WTC11 (cell line): ENCODE measurements around the gene MYO3A. TPM values are rescaled to one million over a fixed set of nuclear protein-coding genes. Genes with fewer than 3 reads are reported as not detected.

Experiments used
- ATAC-seq: fragments of 200-7000 bp; cut with Tn5 transposase; 2 replicates; pipeline ENCODE4 v1.10.0; 2021; ENCODE audit warnings: mild to moderate bottlenecking, moderate library complexity
- CTCF ChIA-PET: fragments of 300-600 bp; sonication (Branson Sonifier 250); formaldehyde crosslinking; loops from one replicate; lab custom pipeline; 2021; ENCODE audit warnings: antibody characterized with exemption; lab: Charles Lee
- POLR2A ChIA-PET: fragments of 350-600 bp; sonication (Branson Sonifier 250); formaldehyde crosslinking; loops from one replicate; lab custom pipeline; 2021; ENCODE audit warnings: antibody characterized with exemption; lab: Charles Lee
- DNase-seq: peaks from one replicate; pipeline ENCODE4 v3.0.0; 2021; ENCODE audit warnings: low spot score
- H3K27ac Mint-ChIP-seq: 2 replicates; pipeline ENCODE4 v1.8.0; 2021; ENCODE audit warnings: mixed read lengths
- H3K27me3 Mint-ChIP-seq: 2 replicates; pipeline ENCODE4 v1.8.0; 2021; ENCODE audit warnings: low read depth, mild to moderate bottlenecking, moderate library complexity, mixed read lengths
- H3K36me3 Mint-ChIP-seq: 2 replicates; pipeline ENCODE4 v1.8.0; 2021; ENCODE audit warnings: mixed read lengths
- H3K4me1 Mint-ChIP-seq: 2 replicates; pipeline ENCODE4 v1.8.0; 2022; ENCODE audit warnings: mixed read lengths
- H3K4me3 Mint-ChIP-seq: 2 replicates; pipeline ENCODE4 v1.8.0; 2021; ENCODE audit warnings: mild to moderate bottlenecking, moderate library complexity, mixed read lengths
- H3K9me3 Mint-ChIP-seq: 2 replicates; pipeline ENCODE4 v1.8.0; 2021; ENCODE audit warnings: mixed read lengths
- ATF1 ChIP-seq: sonication (generic); formaldehyde crosslinking; IDR thresholded peaks from 2 replicates; pipeline ENCODE4 v1.8.1; 2023; ENCODE audit warnings: mild to moderate bottlenecking, moderate library complexity, missing genetic modification reagents
- CBFB ChIP-seq: sonication (generic); formaldehyde crosslinking; IDR thresholded peaks from 2 replicates; pipeline ENCODE4 v1.8.1; 2022; ENCODE audit warnings: mild to moderate bottlenecking, low read depth, missing genetic modification reagents
- ESRRA ChIP-seq: sonication (generic); formaldehyde crosslinking; IDR thresholded peaks from 2 replicates; pipeline ENCODE4 v1.8.1; 2022; ENCODE audit warnings: mild to moderate bottlenecking, missing genetic modification reagents, borderline replicate concordance
- FOXP1 ChIP-seq: sonication (generic); formaldehyde crosslinking; IDR thresholded peaks from 2 replicates; pipeline ENCODE4 v1.8.0; 2022; ENCODE audit warnings: missing genetic modification reagents, mild to moderate bottlenecking, moderate library complexity, borderline replicate concordance
- NR1H2 ChIP-seq: sonication (generic); formaldehyde crosslinking; IDR thresholded peaks from 2 replicates; pipeline ENCODE4 v1.9.0; 2021; ENCODE audit warnings: mild to moderate bottlenecking, moderate library complexity, missing genetic modification reagents
- NR2C2 ChIP-seq: sonication (generic); formaldehyde crosslinking; IDR thresholded peaks from 2 replicates; pipeline ENCODE4 v1.8.0; 2022; ENCODE audit warnings: mild to moderate bottlenecking, missing genetic modification reagents
- PRRX2 ChIP-seq: fragments of 250-450 bp; sonication (Bioruptor Pico); IDR thresholded peaks from 2 replicates; pipeline ENCODE4 v1.8.0; 2021; ENCODE audit warnings: mild to moderate bottlenecking
- RORB ChIP-seq: fragments of 250-450 bp; sonication (Bioruptor Pico); IDR thresholded peaks from 2 replicates; pipeline ENCODE4 v1.9.0; 2021; ENCODE audit warnings: mild to moderate bottlenecking
- SMAD4 ChIP-seq: sonication (generic); formaldehyde crosslinking; IDR thresholded peaks from 2 replicates; pipeline ENCODE4 v1.8.0; 2022; ENCODE audit warnings: mild to moderate bottlenecking, missing genetic modification reagents
- SOX15 ChIP-seq: fragments of 250-450 bp; sonication (Bioruptor Pico); IDR thresholded peaks from 2 replicates; pipeline ENCODE4 v1.9.0; 2021; ENCODE audit warnings: mild to moderate bottlenecking
- TCF7 ChIP-seq: sonication (generic); formaldehyde crosslinking; IDR thresholded peaks from 2 replicates; pipeline ENCODE4 v1.8.0; 2022; ENCODE audit warnings: mild to moderate bottlenecking, low read depth, missing genetic modification reagents, moderate library complexity
- ZNF671 ChIP-seq: fragments of 250-450 bp; sonication (Bioruptor Pico); IDR thresholded peaks from 2 replicates; pipeline ENCODE4 v1.8.0; 2021; ENCODE audit warnings: mild to moderate bottlenecking
- total RNA-seq: library from RNA; stranded (reverse); gene quantifications from 3 replicates; pipeline ENCODE4 v1.2.3, GENCODE V29; 2021
- TF ChIP-seq, protein P1 (sequence below): sonication (generic); formaldehyde crosslinking; IDR thresholded peaks from 2 replicates; pipeline ENCODE4 v1.8.1; 2023; ENCODE audit warnings: mild to moderate bottlenecking, missing genetic modification reagents, moderate library complexity
- TF ChIP-seq, protein P2 (sequence below): sonication (generic); formaldehyde crosslinking; IDR thresholded peaks from 2 replicates; pipeline ENCODE4 v1.8.1; 2022; ENCODE audit warnings: mild to moderate bottlenecking, moderate library complexity, missing genetic modification reagents
- TF ChIP-seq, protein P3 (sequence below): sonication (generic); formaldehyde crosslinking; IDR thresholded peaks from 2 replicates; pipeline ENCODE4 v1.8.1; 2022; ENCODE audit warnings: missing genetic modification reagents, borderline replicate concordance
- TF ChIP-seq, protein P4 (sequence below): fragments of 250-450 bp; sonication (Bioruptor Pico); IDR thresholded peaks from 2 replicates; pipeline ENCODE4 v1.8.0; 2021; ENCODE audit warnings: mild to moderate bottlenecking
- TF ChIP-seq, protein P5 (sequence below): sonication (generic); formaldehyde crosslinking; IDR thresholded peaks from 2 replicates; pipeline ENCODE4 v1.8.0; 2022; ENCODE audit warnings: mild to moderate bottlenecking, missing genetic modification reagents
- TF ChIP-seq, protein P6 (sequence below): sonication (generic); formaldehyde crosslinking; IDR thresholded peaks from 2 replicates; pipeline ENCODE4 v1.8.0; 2022; ENCODE audit warnings: missing genetic modification reagents

MYO3A gene
- total RNA-seq, 1 experiment from 2014 or later: 3.7 TPM

DNA sequence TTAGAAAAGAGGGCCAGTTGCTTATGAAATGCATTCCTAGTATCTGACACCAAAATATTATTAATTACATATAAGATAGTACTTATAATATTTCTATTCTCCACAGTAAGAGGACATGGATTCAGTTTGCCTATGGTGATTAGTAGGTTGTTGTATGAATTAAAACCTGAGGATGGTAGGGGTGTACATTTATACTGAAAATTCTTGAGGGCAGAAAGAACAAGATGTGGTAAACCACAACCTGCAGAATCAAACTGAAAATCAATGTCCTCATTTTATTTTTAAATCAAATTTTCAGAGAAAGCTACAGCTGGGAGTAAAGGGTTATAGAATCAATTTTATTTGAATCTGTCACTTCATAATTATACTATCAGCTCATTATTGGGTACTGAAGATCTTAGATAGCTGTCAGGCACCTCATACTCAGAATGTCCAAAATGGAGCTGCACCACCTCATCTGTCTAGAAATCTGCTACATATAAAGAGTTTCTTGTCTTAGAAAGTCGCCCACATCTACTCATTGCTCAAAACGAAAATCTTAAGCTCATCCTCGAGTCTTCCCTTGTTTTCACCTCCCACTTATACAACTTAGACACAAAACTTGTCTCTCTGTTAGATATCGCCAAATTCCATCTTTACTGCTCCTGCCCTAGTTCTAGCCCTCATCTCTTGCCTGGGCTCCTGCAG lies 65.4 kb downstream of the MYO3A start:
- H3K36me3 Mint-ChIP-seq: peaks cover 22% of the 10 kb centered on the region
- H3K27ac Mint-ChIP-seq: no peak overlapping the region
- H3K4me3 Mint-ChIP-seq: no peak overlapping the region
- H3K27me3 Mint-ChIP-seq: no peaks in the 10 kb centered on the region
- ChIA-PET CTCF (interaction anchor here (1.7 to 2.0 kb wide), 2 partner anchors 10 to 124 kb away, joined by 4 to 7 read pairs; no protein-coding TSS in a partner anchor), POLR2A (no interaction called here)
- H3K9me3 Mint-ChIP-seq: peaks cover 18% of the 10 kb centered on the region
- TF ChIP-seq, protein P1, sequence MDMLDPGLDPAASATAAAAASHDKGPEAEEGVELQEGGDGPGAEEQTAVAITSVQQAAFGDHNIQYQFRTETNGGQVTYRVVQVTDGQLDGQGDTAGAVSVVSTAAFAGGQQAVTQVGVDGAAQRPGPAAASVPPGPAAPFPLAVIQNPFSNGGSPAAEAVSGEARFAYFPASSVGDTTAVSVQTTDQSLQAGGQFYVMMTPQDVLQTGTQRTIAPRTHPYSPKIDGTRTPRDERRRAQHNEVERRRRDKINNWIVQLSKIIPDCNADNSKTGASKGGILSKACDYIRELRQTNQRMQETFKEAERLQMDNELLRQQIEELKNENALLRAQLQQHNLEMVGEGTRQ: no peak
- TF ChIP-seq SMAD4 (CRISPR knock-in tag) (no peak), FOXP1 (CRISPR knock-in tag) (no peak), PRRX2 (CRISPR knock-in tag) (no peak), ATF1 (CRISPR knock-in tag) (no peak), SOX15 (CRISPR knock-in tag) (no peak), ESRRA (no peak), TCF7 (no peak), CBFB (CRISPR knock-in tag) (no peak), NR1H2 (CRISPR knock-in tag) (no peak), ZNF671 (CRISPR knock-in tag) (no peak), RORB (CRISPR knock-in tag) (no peak), NR2C2 (CRISPR knock-in tag) (no peak)
- TF ChIP-seq, protein P2, sequence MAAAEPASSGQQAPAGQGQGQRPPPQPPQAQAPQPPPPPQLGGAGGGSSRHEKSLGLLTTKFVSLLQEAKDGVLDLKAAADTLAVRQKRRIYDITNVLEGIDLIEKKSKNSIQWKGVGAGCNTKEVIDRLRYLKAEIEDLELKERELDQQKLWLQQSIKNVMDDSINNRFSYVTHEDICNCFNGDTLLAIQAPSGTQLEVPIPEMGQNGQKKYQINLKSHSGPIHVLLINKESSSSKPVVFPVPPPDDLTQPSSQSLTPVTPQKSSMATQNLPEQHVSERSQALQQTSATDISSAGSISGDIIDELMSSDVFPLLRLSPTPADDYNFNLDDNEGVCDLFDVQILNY (CRISPR knock-in tag): no peak
- TF ChIP-seq, protein P3, sequence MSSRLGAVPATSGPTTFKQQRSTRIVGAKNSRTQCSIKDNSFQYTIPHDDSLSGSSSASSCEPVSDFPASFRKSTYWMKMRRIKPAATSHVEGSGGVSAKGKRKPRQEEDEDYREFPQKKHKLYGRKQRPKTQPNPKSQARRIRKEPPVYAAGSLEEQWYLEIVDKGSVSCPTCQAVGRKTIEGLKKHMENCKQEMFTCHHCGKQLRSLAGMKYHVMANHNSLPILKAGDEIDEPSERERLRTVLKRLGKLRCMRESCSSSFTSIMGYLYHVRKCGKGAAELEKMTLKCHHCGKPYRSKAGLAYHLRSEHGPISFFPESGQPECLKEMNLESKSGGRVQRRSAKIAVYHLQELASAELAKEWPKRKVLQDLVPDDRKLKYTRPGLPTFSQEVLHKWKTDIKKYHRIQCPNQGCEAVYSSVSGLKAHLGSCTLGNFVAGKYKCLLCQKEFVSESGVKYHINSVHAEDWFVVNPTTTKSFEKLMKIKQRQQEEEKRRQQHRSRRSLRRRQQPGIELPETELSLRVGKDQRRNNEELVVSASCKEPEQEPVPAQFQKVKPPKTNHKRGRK: no peak
- TF ChIP-seq, protein P4, sequence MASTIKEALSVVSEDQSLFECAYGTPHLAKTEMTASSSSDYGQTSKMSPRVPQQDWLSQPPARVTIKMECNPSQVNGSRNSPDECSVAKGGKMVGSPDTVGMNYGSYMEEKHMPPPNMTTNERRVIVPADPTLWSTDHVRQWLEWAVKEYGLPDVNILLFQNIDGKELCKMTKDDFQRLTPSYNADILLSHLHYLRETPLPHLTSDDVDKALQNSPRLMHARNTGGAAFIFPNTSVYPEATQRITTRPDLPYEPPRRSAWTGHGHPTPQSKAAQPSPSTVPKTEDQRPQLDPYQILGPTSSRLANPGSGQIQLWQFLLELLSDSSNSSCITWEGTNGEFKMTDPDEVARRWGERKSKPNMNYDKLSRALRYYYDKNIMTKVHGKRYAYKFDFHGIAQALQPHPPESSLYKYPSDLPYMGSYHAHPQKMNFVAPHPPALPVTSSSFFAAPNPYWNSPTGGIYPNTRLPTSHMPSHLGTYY (CRISPR knock-in tag): no peak
- TF ChIP-seq, protein P5, sequence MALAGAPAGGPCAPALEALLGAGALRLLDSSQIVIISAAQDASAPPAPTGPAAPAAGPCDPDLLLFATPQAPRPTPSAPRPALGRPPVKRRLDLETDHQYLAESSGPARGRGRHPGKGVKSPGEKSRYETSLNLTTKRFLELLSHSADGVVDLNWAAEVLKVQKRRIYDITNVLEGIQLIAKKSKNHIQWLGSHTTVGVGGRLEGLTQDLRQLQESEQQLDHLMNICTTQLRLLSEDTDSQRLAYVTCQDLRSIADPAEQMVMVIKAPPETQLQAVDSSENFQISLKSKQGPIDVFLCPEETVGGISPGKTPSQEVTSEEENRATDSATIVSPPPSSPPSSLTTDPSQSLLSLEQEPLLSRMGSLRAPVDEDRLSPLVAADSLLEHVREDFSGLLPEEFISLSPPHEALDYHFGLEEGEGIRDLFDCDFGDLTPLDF (CRISPR knock-in tag): no peak
- TF ChIP-seq, protein P6, sequence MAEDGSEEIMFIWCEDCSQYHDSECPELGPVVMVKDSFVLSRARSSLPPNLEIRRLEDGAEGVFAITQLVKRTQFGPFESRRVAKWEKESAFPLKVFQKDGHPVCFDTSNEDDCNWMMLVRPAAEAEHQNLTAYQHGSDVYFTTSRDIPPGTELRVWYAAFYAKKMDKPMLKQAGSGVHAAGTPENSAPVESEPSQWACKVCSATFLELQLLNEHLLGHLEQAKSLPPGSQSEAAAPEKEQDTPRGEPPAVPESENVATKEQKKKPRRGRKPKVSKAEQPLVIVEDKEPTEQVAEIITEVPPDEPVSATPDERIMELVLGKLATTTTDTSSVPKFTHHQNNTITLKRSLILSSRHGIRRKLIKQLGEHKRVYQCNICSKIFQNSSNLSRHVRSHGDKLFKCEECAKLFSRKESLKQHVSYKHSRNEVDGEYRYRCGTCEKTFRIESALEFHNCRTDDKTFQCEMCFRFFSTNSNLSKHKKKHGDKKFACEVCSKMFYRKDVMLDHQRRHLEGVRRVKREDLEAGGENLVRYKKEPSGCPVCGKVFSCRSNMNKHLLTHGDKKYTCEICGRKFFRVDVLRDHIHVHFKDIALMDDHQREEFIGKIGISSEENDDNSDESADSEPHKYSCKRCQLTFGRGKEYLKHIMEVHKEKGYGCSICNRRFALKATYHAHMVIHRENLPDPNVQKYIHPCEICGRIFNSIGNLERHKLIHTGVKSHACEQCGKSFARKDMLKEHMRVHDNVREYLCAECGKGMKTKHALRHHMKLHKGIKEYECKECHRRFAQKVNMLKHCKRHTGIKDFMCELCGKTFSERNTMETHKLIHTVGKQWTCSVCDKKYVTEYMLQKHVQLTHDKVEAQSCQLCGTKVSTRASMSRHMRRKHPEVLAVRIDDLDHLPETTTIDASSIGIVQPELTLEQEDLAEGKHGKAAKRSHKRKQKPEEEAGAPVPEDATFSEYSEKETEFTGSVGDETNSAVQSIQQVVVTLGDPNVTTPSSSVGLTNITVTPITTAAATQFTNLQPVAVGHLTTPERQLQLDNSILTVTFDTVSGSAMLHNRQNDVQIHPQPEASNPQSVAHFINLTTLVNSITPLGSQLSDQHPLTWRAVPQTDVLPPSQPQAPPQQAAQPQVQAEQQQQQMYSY: no peak
- H3K4me1 Mint-ChIP-seq: peaks cover 26% of the 10 kb centered on the region
- ATAC-seq (no peak), DNase-seq (no peak)
